GM18526 (cell line): ENCODE data around the gene PSKH1.
A peak's percentile ranks its signal among the peaks of the same experiment; 100 is the strongest.

Experiments used
- POLR2A ChIP-seq: IDR thresholded peaks from 3 replicates; pipeline ENCODE4 v1.6.1; 2011; ENCODE audit not compliant: insufficient read length; ENCODE audit errors: extremely low read depth

Gene PSKH1

GRCh38 chr16:67965668-67966548, 72.9 kb downstream of the PSKH1 start:
- TF ChIP-seq POLR2A, result no peak

- TF ChIP-seq POLR2A, result no peak
Measured at GRCh38 chr16:67966549-67967182, 73.6 kb downstream of the PSKH1 start.

GRCh38 chr16:67967183-67967957, 74.3 kb downstream of the PSKH1 start:
- TF ChIP-seq POLR2A, result no peak

- TF ChIP-seq POLR2A, result no peak
Measured at GRCh38 chr16:67967958-67968399, 74.9 kb downstream of the PSKH1 start.

- peak; percentile 55 for TF ChIP-seq POLR2A
Measured at GRCh38 chr16:67968400-67969253, 75.6 kb downstream of the PSKH1 start, which contains the start of gene SLC12A4. Gene SLC12A4 (minus strand): TSS chr16:67968637. CDS start chr16:67968553, 84 bp downstream.

- no peak for TF ChIP-seq POLR2A
Measured at GRCh38 chr16:67969254-67970039, 76.4 kb downstream of the PSKH1 start.

- TF ChIP-seq POLR2A, result no peak
Measured at GRCh38 chr16:67971111-67971510, 78.1 kb downstream of the PSKH1 start.

GRCh38 chr16:67975321-67976105, 82.5 kb downstream of the PSKH1 start:
- TF ChIP-seq POLR2A, result no peak

- no peak for TF ChIP-seq POLR2A
Measured at GRCh38 chr16:67976205-67976604, 83.2 kb downstream of the PSKH1 start.

GRCh38 chr16:67977005-67977404, 84.0 kb downstream of the PSKH1 start:
- TF ChIP-seq POLR2A, result no peak

- no peak for TF ChIP-seq POLR2A
Measured at GRCh38 chr16:67977469-67978227, 84.6 kb downstream of the PSKH1 start.
